Spleen (tissue), 11 donors: ENCODE data around the gene GP1BB. TPM values are rescaled to one million over a fixed set of nuclear protein-coding genes. Genes with fewer than 3 reads are reported as not detected.

Source experiments
- DNase-seq: peaks from one replicate; pipeline ENCODE4 v3.0.0-alpha.2; 2020
- H3K27ac ChIP-seq, 8 donors: fragments of 200-600 bp; sonication (generic) in 7 of 8; 1 replicate in 4 of 8; 2 replicates in 4 of 8; pipeline versions ENCODE4 v1.5.0 to v1.8.0; 2016 to 2021; ENCODE audit warnings: inconsistent platforms in 4 of 8, mild to moderate bottlenecking in 4 of 8, moderate library complexity in 1 of 8
- H3K27me3 ChIP-seq, 7 donors: fragments of 200-600 bp; sonication (generic) in 6 of 7; replicated peaks in 1 of 7; 1 replicate in 4 of 7; 2 replicates in 3 of 7; pipeline versions ENCODE4 v1.5.0 to v1.8.0; 2016 to 2021; ENCODE audit warnings: inconsistent platforms in 3 of 7, mild to moderate bottlenecking in 1 of 7
- H3K36me3 ChIP-seq, 6 donors: fragments of 200-600 bp; sonication (generic) in 5 of 6; 1 replicate in 4 of 6; 2 replicates in 2 of 6; pipeline versions ENCODE4 v1.5.0 to v1.8.0; 2016 to 2021; ENCODE audit warnings: inconsistent platforms in 2 of 6
- H3K4me1 ChIP-seq, 6 donors: fragments of 200-600 bp; sonication (generic) in 5 of 6; 1 replicate in 3 of 6; 2 replicates in 3 of 6; pipeline versions ENCODE4 v1.5.0 to v1.8.0; 2016 to 2021; ENCODE audit warnings: inconsistent platforms in 3 of 6
- H3K4me3 ChIP-seq, 8 donors: fragments of 200-600 bp; sonication (generic) in 7 of 8; 1 replicate in 4 of 8; 2 replicates in 4 of 8; pipeline versions ENCODE4 v1.5.0 to v1.8.0; 2016 to 2021; ENCODE audit warnings: inconsistent platforms in 4 of 8, mild to moderate bottlenecking in 4 of 8, moderate library complexity in 2 of 8
- H3K9me3 ChIP-seq, 8 donors: fragments of 200-600 bp; sonication (generic) in 7 of 8; 1 replicate in 4 of 8; 2 replicates in 4 of 8; pipeline versions ENCODE4 v1.5.0 to v1.8.0; 2016 to 2021; ENCODE audit warnings: inconsistent platforms in 4 of 8
- CTCF ChIP-seq, 11 experiments: fragments of 200-600 bp in 7 of 11; fragments of 450-650 bp in 4 of 11; sonication (generic) in 4 of 11; IDR thresholded peaks in 8 of 11; conservative IDR thresholded peaks in 3 of 11; 1 replicate in 7 of 11; 2 replicates in 4 of 11; pipeline versions ENCODE4 v1.4.0 to v1.8.0; 2016 to 2021; ENCODE audit warnings: antibody characterized with exemption in 11 of 11, inconsistent platforms in 4 of 11, mild to moderate bottlenecking in 1 of 11
- POLR2A ChIP-seq, 3 donors: fragments of 450-650 bp; IDR thresholded peaks; one replicate each; pipeline ENCODE4 v1.5.1; 2017; ENCODE audit warnings: antibody characterized with exemption in 3 of 3, mild to moderate bottlenecking in 1 of 3
- POLR2AphosphoS5 ChIP-seq, 3 donors: sonication (generic); formaldehyde crosslinking; IDR thresholded peaks; one replicate each; pipeline ENCODE4 v1.5.1; 2017; ENCODE audit warnings: antibody characterized with exemption in 3 of 3
- WGBS, 5 donors: extraction: QIAGEN DNeasy Blood & Tissue Kit in 3 of 5; methylation state at CpG; one replicate each; pipeline versions ENCODE4 v1.1.5 to v1.1.7; 2013 to 2018; 5-methylcytosine and 5-hydroxymethylcytosine counted together
- intact Hi-C: fragments of 100-400 bp; cut with DNase I; formaldehyde crosslinking; loops from one replicate; pipeline ENCODE4 v1.15.0; 2023; ENCODE audit warnings: low total_unique reads
- polyA plus RNA-seq, 3 donors: library from polyadenylated mRNA; stranded (reverse); fragments of 200-250 nt; gene quantifications; one replicate each; pipeline ENCODE4 v1.2.1, GENCODE V29; 2013
- total RNA-seq, 7 donors: library from RNA; depleted of rRNA in 3 of 7; stranded (reverse); fragments of >200 nt in 3 of 7; fragmentation: NEBNext Ultra II Directional in 4 of 7; extraction: Animal tissue kit (Norgen Biotek cat#: 25700) in 4 of 7; gene quantifications; one replicate each; pipeline versions ENCODE4 v1.1.0 to v1.2.1, GENCODE V29; 2016 to 2021
- donor health status: healthy with polysubstance abuse.
- donor health status: DM: no; HTN: no; CAD: no; lungs with moderate emphysema.
- donor health status: DM: no; HTN: no; CAD: no.
- donor health status: Bipolar disorder and iron deficiency.
- donor health status: healthy.
- donor health status: DM: no; HTN: no; CAD: no.
- donor health status: DM: yes; HTN: yes; CAD: no.

GP1BB gene
- total and polyA plus RNA-seq, 10 donors = 4.2 to 25.4 (median 13.1) TPM

- Histone ChIP-seq H3K9me3 (no peaks in the 10 kb centered on the region), H3K4me1 (peaks cover 19 to 53% (median 43%) of the 10 kb centered on the region in 6 donors), H3K4me3 (peak overlapping the region in 1 of 8 donors; percentile 64), H3K36me3 (peaks cover 0 to 49% (median 4%) of the 10 kb centered on the region in 6 donors), H3K27ac (no peak overlapping the region), H3K27me3 (peaks cover 0 to 82% (median 53%) of the 10 kb centered on the region in 7 donors)
- no peak for DNase-seq
- intact Hi-C loops = no loop called here
- TF ChIP-seq POLR2A (IDR thresholded peaks at IDR 0.05) (no peak), POLR2AphosphoS5 (IDR thresholded peaks at IDR 0.05) (no peak), CTCF (IDR thresholded peaks at IDR 0.05 in 8 of 11, conservative IDR thresholded peaks at IDR 0.05 in 3 of 11) (no peak)
- 81 to 87% (median 82%) methylated on average over 30 to 60 of the region's 60 CpGs for WGBS, 5 donors
Observed at GRCh38 chr22:19722178-19722981, 959 bp upstream of the GP1BB start.

- DNase-seq = no peak
- H3K27ac ChIP-seq = no peak overlapping the region
- H3K4me1 ChIP-seq = peaks cover 19 to 47% (median 37%) of the 10 kb centered on the region in 6 donors
- peaks cover 0 to 49% (median 4%) of the 10 kb centered on the region in 6 donors for H3K36me3 ChIP-seq
- H3K27me3 ChIP-seq = peaks cover 0 to 77% (median 53%) of the 10 kb centered on the region in 7 donors
- TF ChIP-seq CTCF (IDR thresholded peaks at IDR 0.05 in 8 of 11, conservative IDR thresholded peaks at IDR 0.05 in 3 of 11) = no peak
- H3K4me3 ChIP-seq = peak overlapping the region in 3 of 8 donors; percentile 26 to 64 (median 27)
- intact Hi-C loops = no loop called here
- WGBS, 5 donors = 26 to 39% (median 33%) methylated on average over 8 to 15 of the region's 15 CpGs
- no peaks in the 10 kb centered on the region for H3K9me3 ChIP-seq
Observed at GRCh38 chr22:19722982-19723231, 432 bp upstream of the GP1BB start.

- intact Hi-C loops = no loop called here
- H3K36me3 ChIP-seq = peaks cover 0 to 48% (median 4%) of the 10 kb centered on the region in 6 donors
- H3K4me3 ChIP-seq = peak overlapping the region in 7 of 8 donors; percentile 10 to 64 (median 26)
- TF ChIP-seq CTCF (IDR thresholded peaks at IDR 0.05 in 8 of 11, conservative IDR thresholded peaks at IDR 0.05 in 3 of 11) (peak in 1 of 11 experiments; percentile 3), POLR2AphosphoS5 (IDR thresholded peaks at IDR 0.05) (no peak), POLR2A (IDR thresholded peaks at IDR 0.05) (no peak)
- peaks cover 12 to 34% (median 25%) of the 10 kb centered on the region in 6 donors for H3K4me1 ChIP-seq
- peaks cover 0 to 75% (median 42%) of the 10 kb centered on the region in 7 donors for H3K27me3 ChIP-seq
- DNase-seq = no peak
- 12 to 20% (median 19%) methylated on average over 45 to 89 of the region's 89 CpGs for WGBS, 5 donors
- no peaks in the 10 kb centered on the region for H3K9me3 ChIP-seq
- H3K27ac ChIP-seq = no peak overlapping the region
Observed at GRCh38 chr22:19723983-19724827, 866 bp downstream of the GP1BB start.
